22Rv1 (cell line): ENCODE data around the gene C5AR2.
"Not testable (repeated sequence)": the region's sequence is repeated elsewhere in the genome, so short reads cannot be mapped to it uniquely, and the experiment has no call there.

Source experiments
- H3K27ac ChIP-seq: fragments of 450-650 bp; 2 replicates; pipeline ENCODE4 v1.5.1; 2017
- ZFX ChIP-seq: fragments of 450-650 bp; IDR thresholded peaks from 2 replicates; pipeline ENCODE4 v1.6.1; 2017; ENCODE audit warnings: antibody characterized with exemption, borderline replicate concordance
- TF ChIP-seq, protein P1 (sequence below): fragments of 450-650 bp; IDR thresholded peaks from 2 replicates; pipeline ENCODE4 v1.5.1; 2017; ENCODE audit warnings: mild to moderate bottlenecking

Gene C5AR2

DNA sequence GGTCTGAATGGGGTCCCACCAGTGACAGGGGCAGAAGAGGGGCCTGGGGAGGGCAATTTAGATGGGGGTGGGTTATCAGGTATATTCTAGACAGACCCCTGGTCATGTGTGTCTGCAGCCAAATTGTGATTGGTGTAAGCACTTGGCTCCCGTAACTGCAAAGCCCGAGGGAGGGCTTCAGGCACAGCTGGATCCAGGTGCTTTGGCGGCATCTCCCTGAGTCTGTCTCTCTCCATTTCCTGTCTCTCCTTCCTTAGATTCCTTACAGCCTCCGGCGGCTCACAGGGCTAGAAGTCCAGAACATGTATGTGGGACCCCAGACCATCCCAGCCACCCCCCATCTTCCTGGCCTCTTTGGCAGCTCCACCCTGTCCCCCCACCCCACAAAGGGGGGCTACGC is 48.6 kb downstream of the C5AR2 start:
- no peak overlapping the region for H3K27ac ChIP-seq
- TF ChIP-seq, protein P1, sequence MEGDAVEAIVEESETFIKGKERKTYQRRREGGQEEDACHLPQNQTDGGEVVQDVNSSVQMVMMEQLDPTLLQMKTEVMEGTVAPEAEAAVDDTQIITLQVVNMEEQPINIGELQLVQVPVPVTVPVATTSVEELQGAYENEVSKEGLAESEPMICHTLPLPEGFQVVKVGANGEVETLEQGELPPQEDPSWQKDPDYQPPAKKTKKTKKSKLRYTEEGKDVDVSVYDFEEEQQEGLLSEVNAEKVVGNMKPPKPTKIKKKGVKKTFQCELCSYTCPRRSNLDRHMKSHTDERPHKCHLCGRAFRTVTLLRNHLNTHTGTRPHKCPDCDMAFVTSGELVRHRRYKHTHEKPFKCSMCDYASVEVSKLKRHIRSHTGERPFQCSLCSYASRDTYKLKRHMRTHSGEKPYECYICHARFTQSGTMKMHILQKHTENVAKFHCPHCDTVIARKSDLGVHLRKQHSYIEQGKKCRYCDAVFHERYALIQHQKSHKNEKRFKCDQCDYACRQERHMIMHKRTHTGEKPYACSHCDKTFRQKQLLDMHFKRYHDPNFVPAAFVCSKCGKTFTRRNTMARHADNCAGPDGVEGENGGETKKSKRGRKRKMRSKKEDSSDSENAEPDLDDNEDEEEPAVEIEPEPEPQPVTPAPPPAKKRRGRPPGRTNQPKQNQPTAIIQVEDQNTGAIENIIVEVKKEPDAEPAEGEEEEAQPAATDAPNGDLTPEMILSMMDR, result no peak
- no peak for TF ChIP-seq ZFX

DNA sequence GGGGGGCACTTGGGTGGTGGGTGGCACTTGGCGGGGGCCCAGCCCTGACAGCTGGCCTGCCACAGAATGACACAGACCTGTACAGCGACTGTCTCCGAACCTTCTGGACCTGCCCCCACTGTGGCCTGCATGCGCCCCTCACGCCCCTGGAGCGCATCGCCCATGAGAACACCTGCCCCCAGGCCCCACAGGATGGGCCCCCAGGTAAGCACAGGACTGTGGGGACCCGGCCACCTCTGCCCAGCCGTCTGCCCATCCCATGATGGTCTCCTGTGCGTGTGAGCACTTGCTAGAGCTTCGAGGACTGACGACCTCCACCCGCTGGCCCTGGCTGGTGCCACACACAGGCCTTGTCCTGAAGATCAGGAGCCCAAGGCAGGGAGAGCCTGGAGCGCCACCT is 49.1 kb downstream of the C5AR2 start:
- TF ChIP-seq, protein P1, result no peak
- no peak for TF ChIP-seq ZFX
- H3K27ac ChIP-seq, result no peak overlapping the region

GRCh38 chr19:47381653-47382279 is 49.8 kb downstream of the C5AR2 start:
- no peak overlapping the region for H3K27ac ChIP-seq
- no peak for TF ChIP-seq ZFX
- TF ChIP-seq, protein P1, result no peak

DNA sequence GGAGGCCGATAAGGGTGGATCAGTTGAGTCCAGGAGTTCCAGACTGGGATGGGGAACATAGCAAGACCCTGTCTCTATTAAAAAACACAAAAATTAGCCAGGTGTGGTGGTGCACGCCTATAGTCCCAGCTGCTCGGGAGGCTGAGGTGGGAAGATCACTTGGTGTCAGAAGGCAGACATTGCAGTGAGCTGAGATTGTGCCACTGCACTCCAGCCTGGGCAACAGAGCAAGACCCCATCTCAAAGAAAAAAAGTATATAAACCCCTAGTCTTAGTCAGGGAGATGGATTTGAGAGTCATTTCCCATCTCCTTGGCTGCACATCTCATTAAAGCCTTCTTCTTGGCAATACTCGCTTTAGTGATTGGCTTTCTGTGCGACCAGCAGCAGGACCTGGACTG is 51.9 kb downstream of the C5AR2 start:
- not testable (repeated sequence) for H3K27ac ChIP-seq

DNA sequence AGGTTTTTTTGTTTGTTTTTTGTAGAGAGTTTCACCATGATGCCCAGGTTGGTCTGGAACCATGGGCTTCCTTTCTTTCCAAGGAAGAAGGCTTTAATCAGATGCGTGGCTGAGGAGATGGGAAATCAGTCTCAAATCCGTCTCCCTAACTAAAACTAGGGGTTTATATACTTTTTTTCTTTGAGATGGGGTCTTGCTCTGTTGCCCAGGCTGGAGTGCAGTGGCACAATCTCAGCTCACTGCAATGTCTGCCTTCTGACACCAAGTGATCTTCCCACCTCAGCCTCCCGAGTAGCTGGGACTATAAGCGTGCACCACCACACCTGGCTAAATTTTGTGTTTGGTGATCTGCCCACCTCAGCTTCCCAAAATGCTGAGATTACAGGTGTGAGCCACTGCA is 52.6 kb downstream of the C5AR2 start:
- not testable (repeated sequence) for H3K27ac ChIP-seq

DNA sequence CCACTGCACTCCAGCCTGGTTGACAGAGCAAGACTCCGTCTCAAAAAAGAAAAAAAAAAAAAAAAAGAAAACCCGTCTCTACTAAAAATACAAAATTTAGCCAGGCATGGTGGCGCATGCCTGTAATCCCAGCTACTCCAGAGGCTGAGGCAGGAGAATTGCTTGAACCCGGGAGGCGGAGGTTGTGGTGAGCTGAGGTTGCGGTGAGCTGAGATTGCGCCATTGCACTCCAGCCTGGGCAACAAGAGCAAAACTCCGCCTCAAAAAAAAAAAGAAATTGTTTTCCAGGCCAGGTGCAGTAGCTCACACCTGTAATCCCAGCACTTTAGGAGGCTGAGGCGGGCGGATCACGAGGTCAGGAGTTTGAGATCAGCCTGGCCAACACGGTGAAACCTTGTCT is 54.6 kb downstream of the C5AR2 start:
- H3K27ac ChIP-seq, result not testable (repeated sequence)

- not testable (repeated sequence) for H3K27ac ChIP-seq
These were observed 55.6 kb downstream of the C5AR2 start for GRCh38 chr19:47387623-47388022.

- H3K27ac ChIP-seq, result not testable (repeated sequence)
These were observed 56.7 kb downstream of the C5AR2 start for GRCh38 chr19:47388721-47389120.

- H3K27ac ChIP-seq, result no peak overlapping the region
- no peak for TF ChIP-seq ZFX
These were observed 57.2 kb downstream of the C5AR2 start for GRCh38 chr19:47389150-47389556.

- no peak overlapping the region for H3K27ac ChIP-seq
- TF ChIP-seq, protein P1, result no peak
- TF ChIP-seq ZFX, result no peak
These were observed 58.8 kb downstream of the C5AR2 start for GRCh38 chr19:47390533-47391488.
